Sigmoid colon (tissue), 7 donors: Measurements from ENCODE around the gene KMT2D. TPM values are rescaled to one million over a fixed set of nuclear protein-coding genes. Genes with fewer than 3 reads are reported as not detected.

Experiments
- DNase-seq: peaks from one replicate; pipeline ENCODE4 v3.0.0-alpha.2; 2019
- H3K27ac ChIP-seq, 4 donors: fragments of 200-600 bp; sonication (generic); one replicate each; pipeline ENCODE4 v1.5.1; 2016 to 2019; ENCODE audit warnings: mild to moderate bottlenecking in 1 of 4
- H3K27me3 ChIP-seq, 3 donors: fragments of 200-600 bp; sonication (generic); one replicate each; pipeline ENCODE4 v1.5.1; 2019; ENCODE audit warnings: mild to moderate bottlenecking in 1 of 3
- H3K36me3 ChIP-seq, 4 donors: fragments of 200-600 bp; sonication (generic); one replicate each; pipeline ENCODE4 v1.5.1; 2016 to 2019
- H3K4me1 ChIP-seq, 4 donors: fragments of 200-600 bp; sonication (generic); one replicate each; pipeline ENCODE4 v1.5.1; 2017 to 2019
- H3K4me3 ChIP-seq, 4 donors: fragments of 200-600 bp; sonication (generic); one replicate each; pipeline ENCODE4 v1.5.1; 2017 to 2019; ENCODE audit warnings: mild to moderate bottlenecking in 2 of 4, moderate library complexity in 1 of 4
- H3K9me3 ChIP-seq, 4 donors: fragments of 200-600 bp in 3 of 4; sonication (generic) in 3 of 4; one replicate each; pipeline versions ENCODE4 v1.5.1 to v1.6.1; 2013 to 2019
- EP300 ChIP-seq, 4 donors: sonication (generic); formaldehyde crosslinking; IDR thresholded peaks; one replicate each; pipeline ENCODE4 v1.6.1; 2017; ENCODE audit warnings: antibody characterized with exemption in 4 of 4
- POLR2A ChIP-seq, 2 donors: fragments of 450-650 bp; IDR thresholded peaks; one replicate each; pipeline ENCODE4 v1.6.1; 2016; ENCODE audit warnings: antibody characterized with exemption in 2 of 2, mild to moderate bottlenecking in 2 of 2, moderate library complexity in 2 of 2
- POLR2AphosphoS5 ChIP-seq, 4 donors: sonication (generic); formaldehyde crosslinking; IDR thresholded peaks; one replicate each; pipeline ENCODE4 v1.6.1; 2017; ENCODE audit warnings: antibody characterized with exemption in 4 of 4
- WGBS, 2 donors: extraction: QIAGEN DNeasy Blood & Tissue Kit; methylation state at CpG; one replicate each; pipeline ENCODE4 v1.1.7; 2013; 5-methylcytosine and 5-hydroxymethylcytosine counted together
- intact Hi-C: fragments of 100-400 bp; cut with DNase I; formaldehyde crosslinking; loops from one replicate; pipeline ENCODE4 v1.15.1; 2023
- polyA plus RNA-seq, 3 donors: library from polyadenylated mRNA; stranded (reverse); fragments of 200-250 nt; gene quantifications; one replicate each; pipeline ENCODE4 v1.2.3, GENCODE V29; 2013
- total RNA-seq, 4 donors: library from RNA; depleted of rRNA; stranded (reverse); fragments of >200 nt; gene quantifications; one replicate each; pipeline ENCODE4 v1.1.0, GENCODE V29; 2016
- TF ChIP-seq, protein P1 (sequence below), 4 experiments: fragments of 450-650 bp in 3 of 4; fragments of 200-600 bp in 1 of 4; IDR thresholded peaks; one replicate each; pipeline ENCODE4 v1.5.1; 2016 to 2019; ENCODE audit warnings: antibody characterized with exemption in 4 of 4, mild to moderate bottlenecking in 3 of 4, moderate library complexity in 2 of 4
- donor health status: healthy with polysubstance abuse.
- donor health status: Bipolar disorder and iron deficiency.
- donor health status: healthy.

KMT2D gene
- total and polyA plus RNA-seq, 7 donors = 1.8 to 61.8 (median 23.7) TPM

DNA sequence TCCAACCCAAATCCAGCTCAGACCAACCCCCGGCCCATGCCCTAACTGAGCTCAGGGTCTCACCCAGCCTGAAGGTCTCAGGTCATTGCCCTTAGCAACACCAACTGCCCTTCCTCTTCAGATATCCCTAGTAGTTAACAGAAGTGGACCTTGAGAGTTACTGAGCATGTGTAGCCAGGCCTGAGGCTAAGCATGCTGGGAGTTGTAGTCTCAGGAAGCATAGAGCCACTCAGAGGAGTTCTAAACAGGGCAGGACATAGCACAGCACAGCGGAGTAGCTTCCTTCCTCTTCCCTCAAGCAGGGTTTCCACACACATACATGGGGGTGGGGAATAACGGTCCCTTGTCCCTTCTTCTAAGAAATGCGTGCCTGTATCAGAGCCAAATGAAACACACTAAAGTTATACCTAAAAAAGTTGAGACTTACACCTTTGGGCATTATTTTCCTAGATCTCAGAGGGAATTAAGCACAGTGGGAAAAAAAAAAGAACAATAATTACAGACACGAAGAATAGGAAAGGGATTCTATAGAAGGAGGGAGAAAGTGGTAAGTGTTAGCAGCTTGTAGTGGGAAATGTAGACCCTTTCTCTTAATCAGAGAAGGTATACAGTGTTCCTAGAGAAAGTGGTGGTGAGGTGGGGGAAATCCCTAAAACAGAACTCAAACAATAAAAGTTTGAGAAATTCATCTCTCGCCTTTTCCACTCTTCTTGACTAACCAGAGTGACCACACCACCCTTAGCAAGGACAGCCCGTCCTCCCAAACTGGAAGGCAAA is 4.4 kb downstream of the KMT2D start:
- no peaks in the 10 kb centered on the region for H3K9me3 ChIP-seq
- no peaks in the 10 kb centered on the region for H3K27me3 ChIP-seq
- WGBS, 2 donors = 35 to 45% methylated on average over 7 of the region's 7 CpGs
- H3K36me3 ChIP-seq = peaks cover 16 to 41% (median 37%) of the 10 kb centered on the region in 4 donors
- peak in 1 of 4 donors; percentile 51 for TF ChIP-seq POLR2AphosphoS5 (IDR thresholded peaks at IDR 0.05)
- TF ChIP-seq, protein P1, sequence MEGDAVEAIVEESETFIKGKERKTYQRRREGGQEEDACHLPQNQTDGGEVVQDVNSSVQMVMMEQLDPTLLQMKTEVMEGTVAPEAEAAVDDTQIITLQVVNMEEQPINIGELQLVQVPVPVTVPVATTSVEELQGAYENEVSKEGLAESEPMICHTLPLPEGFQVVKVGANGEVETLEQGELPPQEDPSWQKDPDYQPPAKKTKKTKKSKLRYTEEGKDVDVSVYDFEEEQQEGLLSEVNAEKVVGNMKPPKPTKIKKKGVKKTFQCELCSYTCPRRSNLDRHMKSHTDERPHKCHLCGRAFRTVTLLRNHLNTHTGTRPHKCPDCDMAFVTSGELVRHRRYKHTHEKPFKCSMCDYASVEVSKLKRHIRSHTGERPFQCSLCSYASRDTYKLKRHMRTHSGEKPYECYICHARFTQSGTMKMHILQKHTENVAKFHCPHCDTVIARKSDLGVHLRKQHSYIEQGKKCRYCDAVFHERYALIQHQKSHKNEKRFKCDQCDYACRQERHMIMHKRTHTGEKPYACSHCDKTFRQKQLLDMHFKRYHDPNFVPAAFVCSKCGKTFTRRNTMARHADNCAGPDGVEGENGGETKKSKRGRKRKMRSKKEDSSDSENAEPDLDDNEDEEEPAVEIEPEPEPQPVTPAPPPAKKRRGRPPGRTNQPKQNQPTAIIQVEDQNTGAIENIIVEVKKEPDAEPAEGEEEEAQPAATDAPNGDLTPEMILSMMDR (IDR thresholded peaks at IDR 0.05) = no peak
- DNase-seq = peak; percentile 82
- intact Hi-C loops = no loop called here
- peak overlapping the region in 2 of 4 donors; percentile 5 to 95 for H3K4me3 ChIP-seq
- H3K4me1 ChIP-seq = peaks cover 0 to 56% (median 45%) of the 10 kb centered on the region in 4 donors
- peak overlapping the region in 3 of 4 donors; percentile 26 to 99 (median 94) for H3K27ac ChIP-seq

DNA sequence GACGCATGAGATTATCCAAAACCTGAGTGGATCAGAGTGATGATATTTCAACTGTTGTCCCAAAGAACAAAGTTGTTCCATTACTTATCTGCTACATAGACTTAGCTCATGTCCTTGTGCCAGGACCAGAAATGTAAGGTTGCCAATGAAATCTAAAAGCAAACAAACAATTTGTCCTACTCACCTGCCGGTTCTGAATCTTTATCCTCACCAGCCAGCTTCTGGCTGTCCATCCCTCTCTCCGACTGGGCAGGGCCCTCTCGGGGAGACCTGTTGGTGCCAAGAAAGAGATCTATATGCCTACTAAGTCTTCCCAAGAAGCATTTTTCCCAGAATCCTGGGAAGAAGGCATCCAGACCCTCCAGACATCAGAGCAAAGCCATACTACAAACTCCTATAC is 5.5 kb downstream of the KMT2D start:
- no peak overlapping the region for H3K4me3 ChIP-seq
- no peaks in the 10 kb centered on the region for H3K27me3 ChIP-seq
- H3K4me1 ChIP-seq = peaks cover 0 to 56% (median 44%) of the 10 kb centered on the region in 4 donors
- 52 to 77% methylated on average over 4 of the region's 4 CpGs for WGBS, 2 donors
- no peaks in the 10 kb centered on the region for H3K9me3 ChIP-seq
- H3K36me3 ChIP-seq = peaks cover 27 to 51% (median 48%) of the 10 kb centered on the region in 4 donors
- TF ChIP-seq, protein P1 (IDR thresholded peaks at IDR 0.05) = no peak
- TF ChIP-seq EP300 (IDR thresholded peaks at IDR 0.05) = no peak
- TF ChIP-seq POLR2A (IDR thresholded peaks at IDR 0.05) = no peak
- TF ChIP-seq POLR2AphosphoS5 (IDR thresholded peaks at IDR 0.05) = no peak
- intact Hi-C loops = no loop called here
- no peak for DNase-seq
- H3K27ac ChIP-seq = no peak overlapping the region

DNA sequence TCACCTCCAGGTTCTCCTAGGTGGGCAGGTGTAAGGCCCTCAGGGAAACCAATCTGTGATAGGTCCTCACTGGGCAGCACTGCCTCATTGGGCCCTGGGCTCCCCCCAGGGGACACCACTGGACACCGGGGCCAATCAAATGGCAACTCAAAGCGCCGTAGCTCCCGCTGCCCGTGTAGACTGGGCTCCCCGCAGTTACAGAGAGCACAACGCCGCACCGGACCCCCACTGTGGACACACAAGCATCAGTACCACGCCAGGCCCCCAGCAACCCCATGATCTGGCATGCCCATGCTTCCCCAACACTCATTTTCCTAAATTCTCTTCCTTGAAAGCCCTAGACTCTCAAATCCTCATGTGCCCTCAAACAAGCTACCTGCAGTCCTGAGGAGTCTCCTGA is 6.1 kb downstream of the KMT2D start:
- Histone ChIP-seq H3K27me3 (no peaks in the 10 kb centered on the region), H3K9me3 (no peaks in the 10 kb centered on the region), H3K36me3 (peaks cover 28 to 57% (median 53%) of the 10 kb centered on the region in 4 donors), H3K4me3 (no peak overlapping the region), H3K27ac (no peak overlapping the region), H3K4me1 (peaks cover 0 to 60% (median 45%) of the 10 kb centered on the region in 4 donors)
- WGBS, 2 donors = 95 to 96% methylated on average over 10 of the region's 10 CpGs
- intact Hi-C loops = no loop called here
- TF ChIP-seq POLR2A (IDR thresholded peaks at IDR 0.05) = no peak
- TF ChIP-seq, protein P1 (IDR thresholded peaks at IDR 0.05) = no peak
- no peak for TF ChIP-seq POLR2AphosphoS5 (IDR thresholded peaks at IDR 0.05)
- TF ChIP-seq EP300 (IDR thresholded peaks at IDR 0.05) = no peak
- no peak for DNase-seq

DNA sequence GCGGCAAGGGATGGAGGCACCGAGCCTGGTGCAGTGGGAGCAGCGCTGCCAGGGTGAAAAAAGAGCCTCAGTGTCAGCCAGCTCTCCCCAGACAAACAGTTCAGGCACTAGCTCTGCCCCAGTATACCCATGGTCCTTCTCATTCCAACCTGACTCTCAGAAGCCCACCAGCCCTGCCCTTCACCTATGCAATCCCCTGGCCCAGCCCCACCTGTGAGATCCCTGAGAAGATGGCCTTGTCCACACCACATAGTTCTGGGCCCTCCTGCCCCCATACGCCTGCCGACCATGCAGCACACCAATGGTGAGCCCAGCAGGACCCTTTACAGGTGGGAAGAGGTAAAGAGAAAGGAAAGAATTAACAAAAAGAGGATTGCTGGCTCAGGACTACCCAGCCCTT is 6.5 kb downstream of the KMT2D start:
- Histone ChIP-seq H3K4me3 (no peak overlapping the region), H3K27me3 (no peaks in the 10 kb centered on the region), H3K4me1 (peaks cover 0 to 55% (median 45%) of the 10 kb centered on the region in 4 donors), H3K27ac (no peak overlapping the region), H3K36me3 (peaks cover 30 to 61% (median 58%) of the 10 kb centered on the region in 4 donors), H3K9me3 (no peaks in the 10 kb centered on the region)
- intact Hi-C loops = no loop called here
- no peak for DNase-seq
- 94 to 96% methylated on average over 5 of the region's 5 CpGs for WGBS, 2 donors
- TF ChIP-seq POLR2AphosphoS5 (IDR thresholded peaks at IDR 0.05) (no peak), POLR2A (IDR thresholded peaks at IDR 0.05) (no peak), EP300 (IDR thresholded peaks at IDR 0.05) (no peak)
- TF ChIP-seq, protein P1 (IDR thresholded peaks at IDR 0.05) = no peak
